Measurements from ENCODE around the gene POLN.

Gene POLN

GRCh38 chr4:2079926-2080325, 162.0 kb downstream of the POLN start:
- DNase-seq, result peak; percentile 6

GRCh38 chr4:2079006-2079405, 162.9 kb downstream of the POLN start:
- DNase-seq, result no peak

- no peak for DNase-seq
Observed at GRCh38 chr4:2078584-2078983, 163.3 kb downstream of the POLN start.

GRCh38 chr4:2077537-2078460, 164.1 kb downstream of the POLN start:
- no peak for DNase-seq

GRCh38 chr4:2076908-2077536, 164.9 kb downstream of the POLN start:
- no peak for DNase-seq

- DNase-seq, result no peak
Observed at GRCh38 chr4:2075987-2076907, 165.7 kb downstream of the POLN start.

- no peak for DNase-seq
Observed at GRCh38 chr4:2075171-2075986, 166.5 kb downstream of the POLN start.

- no peak for DNase-seq
Observed at GRCh38 chr4:2074588-2074987, 167.3 kb downstream of the POLN start.

GRCh38 chr4:2073808-2074481, 168.0 kb downstream of the POLN start:
- no peak for DNase-seq

GRCh38 chr4:2072971-2073807, 168.7 kb downstream of the POLN start:
- DNase-seq, result no peak

GRCh38 chr4:2071912-2072867, 169.7 kb downstream of the POLN start:
- DNase-seq, result no peak

- no peak for DNase-seq
Observed at GRCh38 chr4:2071252-2071911, 170.5 kb downstream of the POLN start.

GRCh38 chr4:2070421-2071251, 171.3 kb downstream of the POLN start:
- DNase-seq, result no peak

- no peak for DNase-seq
Observed at GRCh38 chr4:2069986-2070385, 171.9 kb downstream of the POLN start.

- peak; percentile 4 for DNase-seq
Observed at GRCh38 chr4:2069161-2069971, 172.6 kb downstream of the POLN start.

- peak; percentile 3 for DNase-seq
Observed at GRCh38 chr4:2068566-2068965, 173.4 kb downstream of the POLN start.

GRCh38 chr4:2068198-2068470, 173.8 kb downstream of the POLN start:
- DNase-seq, result no peak

All from CD4-positive, alpha-beta T cell treated with Interleukin-15 for 1 hour (primary cell).